ENCODE data around the gene LRRC75A.

DNA sequence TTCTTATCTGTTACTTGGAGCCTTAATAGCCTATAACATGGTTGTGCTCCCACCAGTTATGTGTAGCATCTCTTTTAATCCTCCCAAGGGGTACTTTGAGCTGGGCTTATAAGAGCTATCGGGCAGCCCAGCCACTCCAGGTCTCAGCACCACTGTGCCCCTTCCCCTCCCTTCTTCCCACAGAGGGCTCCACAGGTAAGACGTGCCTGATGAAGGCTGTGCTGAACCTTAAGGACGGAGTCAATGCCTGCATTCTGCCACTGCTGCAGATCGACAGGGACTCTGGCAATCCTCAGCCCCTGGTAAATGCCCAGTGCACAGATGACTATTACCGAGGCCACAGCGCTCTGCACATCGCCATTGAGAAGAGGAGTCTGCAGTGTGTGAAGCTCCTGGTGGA lies 69.6 kb downstream of the LRRC75A start:
- no peak for TF ChIP-seq POLR2A (IDR thresholded peaks at IDR 0.05)
- no peak for TF ChIP-seq POLR2AphosphoS5 (IDR thresholded peaks at IDR 0.05)
- TF ChIP-seq EP300 (IDR thresholded peaks at IDR 0.05): no peak
- TF ChIP-seq, protein P1, sequence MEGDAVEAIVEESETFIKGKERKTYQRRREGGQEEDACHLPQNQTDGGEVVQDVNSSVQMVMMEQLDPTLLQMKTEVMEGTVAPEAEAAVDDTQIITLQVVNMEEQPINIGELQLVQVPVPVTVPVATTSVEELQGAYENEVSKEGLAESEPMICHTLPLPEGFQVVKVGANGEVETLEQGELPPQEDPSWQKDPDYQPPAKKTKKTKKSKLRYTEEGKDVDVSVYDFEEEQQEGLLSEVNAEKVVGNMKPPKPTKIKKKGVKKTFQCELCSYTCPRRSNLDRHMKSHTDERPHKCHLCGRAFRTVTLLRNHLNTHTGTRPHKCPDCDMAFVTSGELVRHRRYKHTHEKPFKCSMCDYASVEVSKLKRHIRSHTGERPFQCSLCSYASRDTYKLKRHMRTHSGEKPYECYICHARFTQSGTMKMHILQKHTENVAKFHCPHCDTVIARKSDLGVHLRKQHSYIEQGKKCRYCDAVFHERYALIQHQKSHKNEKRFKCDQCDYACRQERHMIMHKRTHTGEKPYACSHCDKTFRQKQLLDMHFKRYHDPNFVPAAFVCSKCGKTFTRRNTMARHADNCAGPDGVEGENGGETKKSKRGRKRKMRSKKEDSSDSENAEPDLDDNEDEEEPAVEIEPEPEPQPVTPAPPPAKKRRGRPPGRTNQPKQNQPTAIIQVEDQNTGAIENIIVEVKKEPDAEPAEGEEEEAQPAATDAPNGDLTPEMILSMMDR (IDR thresholded peaks at IDR 0.05): no peak
